ENCODE measurements around the gene GAPDH.

GRCh38 chr12:6489449-6489848 lies 44.9 kb upstream of the GAPDH start:
- no peak for TF ChIP-seq EP300 (IDR thresholded peaks at IDR 0.05; ENCODE audit: borderline replicate concordance)
- no peak for TF ChIP-seq YY1 (IDR thresholded peaks at IDR 0.05; ENCODE audit: low read depth)
- no peak for TF ChIP-seq TEAD4 (IDR thresholded peaks at IDR 0.05)
- TF ChIP-seq TCF12 (IDR thresholded peaks at IDR 0.05; ENCODE audit: low read depth): no peak
- no peak for TF ChIP-seq CREB1 (IDR thresholded peaks at IDR 0.05; ENCODE audit: low read depth)
- TF ChIP-seq RAD21 (IDR thresholded peaks at IDR 0.05; ENCODE audit: low read depth): no peak
- TF ChIP-seq MAX (IDR thresholded peaks at IDR 0.05): no peak
- no peak for TF ChIP-seq TAF1 (IDR thresholded peaks at IDR 0.05; ENCODE audit: low read depth)
